Measurements from ENCODE around the gene POLR3K. TPM values are rescaled to one million over a fixed set of nuclear protein-coding genes. Genes with fewer than 3 reads are reported as not detected.
A peak's percentile ranks its signal among the peaks of the same experiment; 100 is the strongest.

POLR3K gene
- total RNA-seq, 1 experiment from 2014 or later: 53.6 TPM

- Histone ChIP-seq H3K27ac (ENCODE audit: insufficient read length, low read depth, low read length) (no peak overlapping the region), H3K18ac (ENCODE audit: insufficient read length, low read depth, low read length) (no peak overlapping the region), H2BK12ac (ENCODE audit: insufficient read length, low read depth, low read length) (no peak overlapping the region), H4K91ac (ENCODE audit: insufficient read length, low read depth, low read length) (no peak overlapping the region), H3K4ac (ENCODE audit: low read depth, low read length) (no peak overlapping the region), H3K79me1 (ENCODE audit: insufficient read depth, low read depth, low read length, poor library complexity, severe bottlenecking) (no peaks in the 10 kb centered on the region), H3K9me3 (ENCODE audit: control insufficient read depth, low read depth, low read length) (no peaks in the 10 kb centered on the region), H3K14ac (ENCODE audit: insufficient read depth, low read length) (no peak overlapping the region), H3K23ac (ENCODE audit: insufficient read length, low read depth, low read length) (no peak overlapping the region), H4K5ac (ENCODE audit: insufficient read length, low read depth, low read length) (no peak overlapping the region), H3K23me2 (ENCODE audit: insufficient read length, low read depth, low read length, poor library complexity, severe bottlenecking) (peaks cover 19% of the 10 kb centered on the region), H2AK5ac (ENCODE audit: insufficient read length, low read length) (no peak overlapping the region), H2BK20ac (ENCODE audit: low read depth, low read length, poor library complexity, severe bottlenecking) (no peak overlapping the region), H3K27me3 (ENCODE audit: insufficient read depth, low read length) (no peaks in the 10 kb centered on the region), H4K8ac (replicated peaks; ENCODE audit: insufficient read length, low read depth, low read length) (no peak overlapping the region), H3K9ac (ENCODE audit: extremely low read depth, insufficient read length, low read length) (no peak overlapping the region), H4K20me1 (ENCODE audit: control insufficient read depth, insufficient read depth, insufficient read length) (peaks cover 4% of the 10 kb centered on the region), H3T11ph (ENCODE audit: low read length) (no peak overlapping the region), H3K79me2 (ENCODE audit: insufficient read depth, low read length) (no peaks in the 10 kb centered on the region; the same call in 1 of the 2 replicates), H2AFZ (ENCODE audit: low read length) (no peak overlapping the region), H2BK5ac (ENCODE audit: insufficient read length, low read length) (no peak overlapping the region), H3K4me2 (ENCODE audit: insufficient read depth, insufficient read length, low read length) (no peak overlapping the region), H2BK120ac (ENCODE audit: low read depth, low read length, poor library complexity, severe bottlenecking) (no peak overlapping the region), H3K4me1 (ENCODE audit: insufficient read depth, low read length) (peaks cover 6% of the 10 kb centered on the region; the same call in 1 of the 2 replicates), H3K56ac (ENCODE audit: insufficient read length, low read depth, low read length) (no peak overlapping the region), H2BK15ac (ENCODE audit: low read depth, low read length) (no peak overlapping the region)
- TF ChIP-seq CTCF (conservative IDR thresholded peaks at IDR 0.05): no peak
- peak; percentile 66 for DNase-seq
- WGBS (ENCODE audit: extremely low coverage, insufficient read length, low lambda C conversion rate): no CpG with 5 or more reads among the region's 16 CpGs
- no peaks in the 10 kb centered on the region for H3K9me3 Mint-ChIP-seq
- H3K27ac Mint-ChIP-seq: peak overlapping the region in 1 of 3 experiments; percentile 88; a peak in 3 of 7 replicates
- H3K4me3 Mint-ChIP-seq: peak overlapping the region in 1 of 2 experiments; percentile 42; a peak in 2 of 5 replicates
- H3K27me3 Mint-ChIP-seq (ENCODE audit: low read depth): peaks cover 1% of the 10 kb centered on the region; the same call in 1 of the 2 replicates
- peaks cover 0 to 6% (median 2%) of the 10 kb centered on the region in 3 experiments; a peak in 6 of 7 replicates for H3K36me3 Mint-ChIP-seq (ENCODE audit: insufficient read depth in 1 of 3, low read depth in 3 of 3)
- peaks cover 40 to 55% of the 10 kb centered on the region in 2 experiments for H3K4me1 Mint-ChIP-seq
Observed at GRCh38 chr16:74747-75334, 21.4 kb upstream of the POLR3K start.

Measured in H9 (cell line).